ENCODE results near the gene ZNF26.

DNA sequence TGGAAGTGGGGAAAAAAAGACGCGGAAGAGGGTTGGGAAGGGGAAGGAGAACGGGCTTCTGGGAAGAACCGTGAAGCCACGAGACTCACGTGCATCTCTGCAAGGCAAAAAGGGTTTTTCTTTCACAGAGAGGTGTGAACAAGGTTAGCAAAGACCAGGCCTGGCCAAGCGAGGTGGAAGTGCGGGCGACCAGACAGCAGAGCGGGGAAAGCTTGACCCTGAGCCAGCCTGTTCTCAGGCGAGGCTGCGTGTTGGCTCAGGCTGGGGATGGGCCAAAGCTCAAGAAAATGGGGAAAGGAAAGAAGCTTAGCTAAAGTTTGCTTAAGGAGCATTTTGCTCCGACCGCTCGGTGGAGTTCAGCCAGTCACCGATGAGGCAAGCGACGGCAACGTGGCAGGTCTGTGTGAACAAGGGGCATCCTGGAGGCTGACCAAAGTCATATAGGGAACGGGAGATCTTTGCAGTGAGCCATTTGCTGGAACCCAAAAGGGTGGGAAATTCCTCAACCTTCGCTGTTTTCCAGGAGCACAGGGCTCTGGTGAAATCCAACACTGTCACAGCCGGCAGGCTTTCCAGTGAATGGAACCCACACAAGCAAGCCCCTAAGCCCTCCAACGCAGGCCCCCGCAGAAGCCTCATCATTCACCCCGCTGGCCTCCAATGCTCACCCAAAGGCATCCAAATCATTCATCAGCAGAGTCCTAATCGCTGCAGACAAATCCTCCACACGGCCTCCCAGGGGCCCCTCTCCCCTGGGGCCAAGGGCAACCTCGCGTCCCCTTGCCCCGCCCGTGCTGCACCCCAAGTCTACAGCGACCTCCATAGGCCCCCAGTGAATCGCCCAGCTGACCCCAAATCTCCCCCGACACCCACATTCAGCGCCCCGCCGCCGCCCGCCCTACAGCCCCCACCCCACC lies 30.8 kb upstream of the ZNF26 start:
- TF ChIP-seq POLR2A (IDR thresholded peaks at IDR 0.05; ENCODE audit: low read depth, low read length) = no peak
- no peak for TF ChIP-seq POLR2AphosphoS5 (IDR thresholded peaks at IDR 0.05; ENCODE audit: low read depth, low read length)
- TF ChIP-seq TAF1 (IDR thresholded peaks at IDR 0.05; ENCODE audit: low read depth, low read length) = no peak
- TF ChIP-seq POU2F2 (IDR thresholded peaks at IDR 0.05; ENCODE audit: low read depth, low read length) = no peak
- TF ChIP-seq SPI1 (IDR thresholded peaks at IDR 0.05; ENCODE audit: low read depth, low read length) = no peak

All from GM12891 (cell line).